GM12873 (cell line): Measurements from ENCODE around the gene ABCF2.

Experiments used
- TF ChIP-seq, protein P1 (sequence below): IDR thresholded peaks from 2 replicates; pipeline ENCODE4 v1.5.1; 2012; ENCODE audit warnings: low read depth, mild to moderate bottlenecking, moderate library complexity, low read length, control low read depth; ENCODE audit not compliant: insufficient read depth; ENCODE audit errors: missing control alignments

The ABCF2 gene

GRCh38 chr7:151212626-151213025 is 14.4 kb downstream of the ABCF2 start:
- TF ChIP-seq, protein P1, sequence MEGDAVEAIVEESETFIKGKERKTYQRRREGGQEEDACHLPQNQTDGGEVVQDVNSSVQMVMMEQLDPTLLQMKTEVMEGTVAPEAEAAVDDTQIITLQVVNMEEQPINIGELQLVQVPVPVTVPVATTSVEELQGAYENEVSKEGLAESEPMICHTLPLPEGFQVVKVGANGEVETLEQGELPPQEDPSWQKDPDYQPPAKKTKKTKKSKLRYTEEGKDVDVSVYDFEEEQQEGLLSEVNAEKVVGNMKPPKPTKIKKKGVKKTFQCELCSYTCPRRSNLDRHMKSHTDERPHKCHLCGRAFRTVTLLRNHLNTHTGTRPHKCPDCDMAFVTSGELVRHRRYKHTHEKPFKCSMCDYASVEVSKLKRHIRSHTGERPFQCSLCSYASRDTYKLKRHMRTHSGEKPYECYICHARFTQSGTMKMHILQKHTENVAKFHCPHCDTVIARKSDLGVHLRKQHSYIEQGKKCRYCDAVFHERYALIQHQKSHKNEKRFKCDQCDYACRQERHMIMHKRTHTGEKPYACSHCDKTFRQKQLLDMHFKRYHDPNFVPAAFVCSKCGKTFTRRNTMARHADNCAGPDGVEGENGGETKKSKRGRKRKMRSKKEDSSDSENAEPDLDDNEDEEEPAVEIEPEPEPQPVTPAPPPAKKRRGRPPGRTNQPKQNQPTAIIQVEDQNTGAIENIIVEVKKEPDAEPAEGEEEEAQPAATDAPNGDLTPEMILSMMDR: no peak

GRCh38 chr7:151211155-151211772 is 15.7 kb downstream of the ABCF2 start:
- TF ChIP-seq, protein P1: no peak

- TF ChIP-seq, protein P1: no peak
Observed at GRCh38 chr7:151210087-151210854, 16.7 kb downstream of the ABCF2 start, which contains the start of gene H2BK1. TSS of gene H2BK1 (minus strand) at chr7:151210488. CDS start at chr7:151210318, 170 bp downstream.

- TF ChIP-seq, protein P1: no peak
Observed at GRCh38 chr7:151209588-151209987, 17.4 kb downstream of the ABCF2 start.

DNA sequence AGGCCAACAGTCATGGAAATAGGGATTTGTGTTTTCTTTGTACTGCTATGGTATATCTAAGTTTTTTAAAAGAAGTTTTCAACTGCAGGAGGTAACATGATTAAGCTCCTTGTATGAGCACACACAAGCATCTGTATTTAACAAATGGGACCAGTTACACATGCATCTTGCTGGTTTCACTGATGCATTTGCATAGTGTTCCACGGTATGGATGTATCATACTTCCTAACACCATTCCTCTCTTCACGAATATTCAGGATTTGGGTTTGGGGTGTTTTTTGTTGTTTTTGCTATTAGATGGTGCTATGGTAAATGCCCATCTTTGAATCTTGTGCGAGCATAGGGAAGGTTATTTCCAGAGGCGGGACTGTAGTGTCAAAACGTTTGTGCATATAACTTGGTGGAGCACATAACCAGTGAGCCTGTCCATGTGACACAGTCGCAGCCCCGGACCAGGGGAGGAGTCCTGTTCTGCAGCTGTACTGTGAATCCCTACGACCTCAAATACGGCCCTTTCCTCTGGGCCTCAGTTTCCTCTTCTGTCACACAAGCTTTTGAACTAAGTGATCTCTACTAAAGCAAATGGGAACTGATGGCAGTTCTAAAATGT is 18.6 kb downstream of the ABCF2 start:
- TF ChIP-seq, protein P1: no peak

GRCh38 chr7:151207804-151208203 is 19.2 kb downstream of the ABCF2 start:
- TF ChIP-seq, protein P1: no peak

DNA sequence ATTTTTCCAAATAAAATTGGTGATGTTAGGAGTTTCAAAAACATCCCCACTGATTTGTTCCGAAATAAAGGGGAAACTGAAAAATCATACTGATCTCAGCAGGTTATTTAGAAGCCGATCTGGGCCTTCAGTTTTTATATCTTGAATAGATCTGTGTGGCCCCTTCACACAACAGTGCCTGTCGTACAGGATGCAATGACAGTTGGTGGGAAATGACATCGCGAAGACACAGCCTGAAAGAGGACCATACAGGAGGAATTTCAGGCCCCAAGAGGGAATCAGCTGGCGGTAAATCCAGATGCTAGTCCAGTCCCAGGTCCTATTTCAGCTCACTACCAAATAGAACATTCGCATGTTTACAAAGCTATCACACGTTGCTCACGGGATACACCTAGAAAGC is 19.7 kb downstream of the ABCF2 start:
- TF ChIP-seq, protein P1: no peak
